Activated CD8-positive, alpha-beta memory T cell treated with anti-CD3 and anti-CD28 coated beads, Interleukin-2, amount 50 U/mL, for 24 hours (primary cell): ENCODE data around the gene ABI3BP.

Experiments used
- DNase-seq: peaks from one replicate; pipeline ENCODE4 v3.0.0-alpha.2; 2020; ENCODE audit errors: extremely low read depth

ABI3BP gene

DNA sequence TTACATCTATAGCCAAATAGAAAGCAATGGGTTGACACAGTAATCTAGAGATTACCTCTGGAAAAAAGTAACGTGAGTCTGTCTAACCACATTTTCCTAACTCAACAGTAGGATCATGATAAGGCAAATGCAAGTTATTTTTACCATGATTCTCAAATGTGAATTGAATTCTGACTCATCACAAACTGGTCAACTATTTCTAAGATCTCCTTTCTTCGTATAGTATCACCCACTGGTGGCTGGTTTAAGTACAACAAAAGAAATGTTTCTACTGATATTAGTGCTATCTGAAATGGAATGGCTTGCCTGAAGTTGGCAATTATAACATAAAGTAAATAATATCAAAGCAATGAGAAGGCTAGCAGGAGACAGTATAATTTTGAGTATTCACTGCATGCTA is 102.2 kb downstream of the ABI3BP start:
- DNase-seq, result no peak

- DNase-seq, result no peak
Measured at GRCh38 chr3:100888881-100889280, 104.3 kb downstream of the ABI3BP start.

DNA sequence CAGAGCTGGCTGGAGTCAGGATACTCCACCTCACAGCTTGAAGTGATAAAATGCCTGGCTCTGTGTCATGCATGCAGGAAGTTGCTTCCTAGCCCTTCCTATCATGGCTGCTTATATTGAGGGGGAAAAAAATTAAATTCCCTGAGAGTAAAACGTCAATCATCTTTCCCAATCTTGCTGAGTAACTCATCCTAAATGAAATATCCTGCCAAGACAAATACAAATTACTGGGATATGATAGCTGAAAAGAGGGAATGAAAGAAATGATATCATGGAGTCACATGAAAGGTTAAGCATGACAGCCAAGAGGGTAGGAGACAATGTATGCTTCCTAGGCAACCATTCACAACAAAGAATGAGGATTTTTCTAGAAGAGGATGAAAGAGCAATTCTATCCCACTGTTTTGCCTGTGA is 110.6 kb downstream of the ABI3BP start:
- no peak for DNase-seq

- DNase-seq, result no peak
Measured at GRCh38 chr3:100880845-100881244, 112.4 kb downstream of the ABI3BP start.

GRCh38 chr3:100880072-100880471 is 113.1 kb downstream of the ABI3BP start:
- no peak for DNase-seq

GRCh38 chr3:100879195-100879810 is 113.9 kb downstream of the ABI3BP start:
- no peak for DNase-seq

- DNase-seq, result no peak
Measured at GRCh38 chr3:100877286-100877685, 115.9 kb downstream of the ABI3BP start.

- DNase-seq, result no peak
Measured at GRCh38 chr3:100875239-100875638, 118.0 kb downstream of the ABI3BP start.

GRCh38 chr3:100873611-100874010 is 119.6 kb downstream of the ABI3BP start:
- no peak for DNase-seq

GRCh38 chr3:100871306-100871705 is 121.9 kb downstream of the ABI3BP start:
- no peak for DNase-seq

- DNase-seq, result no peak
Measured at GRCh38 chr3:100869787-100870186, 123.4 kb downstream of the ABI3BP start.

- no peak for DNase-seq
Measured at GRCh38 chr3:100868894-100869293, 124.3 kb downstream of the ABI3BP start.

DNA sequence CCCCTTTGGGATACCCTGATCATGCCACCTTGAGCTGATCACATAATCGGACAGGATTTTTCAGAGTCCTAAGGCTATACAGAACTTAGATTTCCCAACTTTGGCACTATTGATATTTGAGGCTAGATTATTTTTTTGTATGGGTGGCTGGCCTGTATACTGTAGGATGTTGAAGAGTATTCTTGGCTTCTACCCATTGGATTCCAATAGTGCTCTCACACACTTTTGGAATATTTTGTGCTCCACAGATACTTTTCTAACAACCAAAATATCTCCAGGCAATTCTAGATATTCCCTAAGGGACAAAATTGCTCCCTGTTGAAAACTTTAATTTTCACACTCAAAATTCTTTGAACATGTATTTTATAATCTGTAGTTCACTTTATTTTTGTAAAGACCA is 125.1 kb downstream of the ABI3BP start:
- DNase-seq, result no peak

DNA sequence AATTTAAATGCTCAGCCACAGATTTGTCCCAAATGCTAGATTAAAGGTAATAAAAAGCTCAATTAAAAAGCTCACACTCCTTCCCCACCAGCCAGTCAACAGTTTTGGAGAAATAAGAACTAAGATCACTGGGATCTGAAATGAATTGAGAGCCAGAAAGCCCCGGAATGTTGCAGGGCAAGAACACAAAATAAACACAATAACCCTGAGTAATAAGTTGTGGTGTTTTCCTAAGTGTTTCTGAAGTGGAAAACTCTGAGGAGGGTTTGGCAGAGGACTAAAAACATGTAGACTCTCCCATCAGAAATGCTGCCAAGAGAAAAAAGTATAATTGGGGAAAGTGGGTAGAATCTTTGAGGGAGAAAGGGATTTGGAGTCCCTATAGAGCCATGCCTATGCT is 127.8 kb downstream of the ABI3BP start:
- no peak for DNase-seq

DNA sequence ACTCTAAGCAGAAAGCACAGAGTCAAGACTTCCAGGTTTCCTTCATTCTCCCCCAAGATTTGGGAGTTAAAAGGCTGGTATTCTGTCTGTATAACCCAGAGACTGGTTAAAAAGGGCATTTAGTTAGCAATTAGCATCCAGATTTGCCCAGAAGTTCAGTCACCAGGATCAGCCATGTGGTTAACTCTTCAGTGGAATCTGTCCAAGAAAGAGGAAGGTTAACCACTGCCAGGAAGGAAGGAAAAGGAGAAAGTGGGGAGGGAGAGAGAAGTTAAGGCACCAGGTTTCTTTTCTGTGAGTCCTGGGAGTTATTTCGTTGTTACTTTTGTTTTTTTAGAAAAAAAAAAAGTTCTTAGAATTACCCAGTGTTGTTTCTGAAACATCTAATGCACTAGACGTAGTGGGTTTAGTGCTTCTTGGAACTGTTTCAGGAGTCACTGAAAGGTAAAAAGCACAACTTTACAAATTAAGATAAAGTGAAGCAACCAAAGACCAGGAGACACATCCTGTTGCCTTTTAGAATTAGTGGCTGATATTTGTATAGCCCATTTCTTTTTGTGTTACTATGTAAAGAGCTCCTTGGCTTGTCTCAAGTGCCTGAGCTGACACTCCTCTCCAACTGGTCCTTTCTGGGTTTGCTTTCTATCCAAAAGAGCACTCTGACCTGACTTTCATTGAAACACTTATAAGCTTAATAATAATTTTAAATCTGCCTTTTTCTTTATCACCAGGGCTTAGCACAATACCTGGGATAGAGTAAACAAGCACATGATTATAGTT is 128.6 kb downstream of the ABI3BP start:
- DNase-seq, result no peak

DNA sequence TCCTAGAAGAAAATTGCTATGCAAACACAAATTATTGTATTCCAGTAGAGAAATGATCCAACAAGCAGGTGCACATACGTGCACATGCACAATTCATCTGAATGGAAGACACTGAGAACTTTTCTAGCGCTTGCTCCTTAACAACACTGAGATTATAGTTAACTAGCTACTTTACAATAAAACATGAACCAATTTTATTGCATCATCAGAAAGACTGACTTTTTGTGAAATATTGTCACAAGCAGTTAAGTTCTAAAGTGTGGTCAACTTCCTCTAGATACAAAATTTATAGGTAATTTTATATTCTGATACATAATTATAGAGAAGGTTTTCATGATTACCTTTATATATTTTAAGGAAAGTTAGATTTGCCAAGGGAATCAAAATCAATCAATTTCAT is 135.4 kb downstream of the ABI3BP start:
- no peak for DNase-seq

DNA sequence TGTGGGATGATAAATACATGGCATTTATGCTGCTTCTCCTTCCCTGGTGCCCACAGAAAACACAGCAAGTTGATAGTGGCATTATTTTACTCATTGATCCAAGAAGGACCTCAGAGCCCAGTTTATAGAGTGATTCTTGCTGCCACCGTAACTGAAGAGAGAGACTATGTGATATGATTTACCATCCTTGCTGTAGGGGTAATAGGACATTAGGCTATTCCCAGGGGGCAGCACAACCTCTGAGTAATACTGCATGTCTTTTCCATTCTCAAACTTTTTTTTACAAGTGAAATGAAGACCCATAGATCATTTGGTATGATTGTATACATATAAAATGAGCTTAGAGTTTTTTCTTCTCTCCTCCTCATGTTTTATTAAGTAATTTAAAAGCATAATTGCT is 136.4 kb downstream of the ABI3BP start:
- DNase-seq, result no peak

- no peak for DNase-seq
Measured at GRCh38 chr3:100852840-100853239, 140.4 kb downstream of the ABI3BP start.

DNA sequence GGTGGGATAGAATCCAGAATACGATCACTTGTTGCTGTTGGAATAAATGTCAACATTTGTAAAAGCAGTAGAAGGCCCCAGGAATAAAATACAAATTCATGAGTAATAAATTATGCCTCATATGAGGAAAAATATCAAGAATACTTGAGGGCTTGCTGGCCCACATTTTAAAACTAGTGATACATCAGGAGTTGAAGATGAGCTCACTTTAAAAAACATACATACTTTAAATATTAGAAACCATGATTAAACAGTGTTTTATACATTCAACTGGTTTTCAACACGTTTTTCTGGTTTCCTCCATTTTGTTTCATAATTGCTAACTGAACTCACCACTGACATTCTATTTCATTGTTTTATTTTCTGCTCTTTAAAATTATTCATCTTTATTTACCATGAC is 142.5 kb downstream of the ABI3BP start:
- no peak for DNase-seq

GRCh38 chr3:100850156-100850555 is 143.1 kb downstream of the ABI3BP start:
- no peak for DNase-seq

- DNase-seq, result no peak
Measured at GRCh38 chr3:100844063-100844936, 148.9 kb downstream of the ABI3BP start.

DNA sequence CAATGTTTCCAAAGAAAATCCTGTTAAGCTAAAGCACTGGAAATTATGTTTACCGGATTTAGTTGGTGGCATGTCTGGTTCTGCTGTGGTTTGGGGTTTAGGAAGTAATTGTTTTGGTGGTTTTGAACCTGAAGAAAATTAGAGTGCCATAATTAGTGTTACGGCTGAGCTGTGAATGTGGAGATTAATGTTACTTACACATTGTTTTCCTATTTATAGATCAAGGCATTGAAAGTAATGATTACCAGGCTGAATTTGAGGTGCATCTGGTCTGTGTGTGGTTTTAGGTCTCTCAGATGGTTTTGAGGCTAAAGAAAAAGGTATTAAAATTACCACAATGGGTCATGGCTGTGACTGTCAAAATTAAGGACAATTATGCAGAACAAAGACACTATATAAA is 155.1 kb downstream of the ABI3BP start:
- no peak for DNase-seq

GRCh38 chr3:100836661-100837060 is 156.6 kb downstream of the ABI3BP start:
- no peak for DNase-seq
